GM21619 (cell line): ENCODE data around the gene C17orf50.

Source experiments
- ATAC-seq: cut with Tn5 transposase; IDR thresholded peaks from one replicate; pipeline ENCODE4 v1.9.1; 2021; ENCODE audit not compliant: unreplicated experiment

C17orf50 gene

GRCh38 chr17:35809855-35810461 is 49.3 kb downstream of the C17orf50 start:
- ATAC-seq: no peak

GRCh38 chr17:35811759-35812158 is 51.1 kb downstream of the C17orf50 start:
- no peak for ATAC-seq

GRCh38 chr17:35812456-35812855 is 51.8 kb downstream of the C17orf50 start:
- ATAC-seq: no peak
